Measurements from ENCODE around the gene SLMAP. TPM values are rescaled to one million over a fixed set of nuclear protein-coding genes. Genes with fewer than 3 reads are reported as not detected.

SLMAP gene
- 29.6 TPM for polyA plus RNA-seq (2013, experiment 1 of 2)
- 29.2 TPM for polyA plus RNA-seq (2013, experiment 2 of 2)

GRCh38 chr3:57755741-57756527 lies at the start of gene SLMAP:
Gene SLMAP, plus strand, starts transcription at chr3:57756309. Its CDS starts 1,343 bp downstream, at chr3:57757652.
- peak; percentile 97 for DNase-seq

GRCh38 chr3:57706462-57706861 lies 49.6 kb upstream of the SLMAP start:
- H3K23ac ChIP-seq (ENCODE audit: low read length in 2 of 2), result no peak overlapping the region
- H4K8ac ChIP-seq (ENCODE audit: low read length), result no peak overlapping the region
- peak overlapping the region; percentile 6 for H3K9ac ChIP-seq (ENCODE audit: low read length)
- H3K27ac ChIP-seq (ENCODE audit: low read length, poor library complexity, severe bottlenecking), result no peak overlapping the region
- no peak overlapping the region for H4K91ac ChIP-seq (ENCODE audit: low read length)
- no peak overlapping the region for H2BK5ac ChIP-seq (ENCODE audit: low read depth, low read length, poor library complexity, severe bottlenecking)
- no peak overlapping the region for H2BK15ac ChIP-seq (ENCODE audit: low read depth, poor library complexity, severe bottlenecking)
- H2AFZ ChIP-seq (ENCODE audit: low read depth, low read length), result no peak overlapping the region
- no peak overlapping the region for H2AK5ac ChIP-seq (ENCODE audit: low read length, severe bottlenecking)
- no peak overlapping the region for H2BK120ac ChIP-seq (ENCODE audit: low read depth, low read length)
- no peaks in the 10 kb centered on the region for H3K36me3 ChIP-seq (ENCODE audit: control insufficient read depth in 1 of 2, insufficient read depth in 2 of 2, low read depth in 1 of 2, low read length in 2 of 2)
- no peak overlapping the region for H3K4me2 ChIP-seq (ENCODE audit: low read length, poor library complexity, severe bottlenecking)
- H3K4ac ChIP-seq (ENCODE audit: low read depth in 1 of 2, low read length in 2 of 2), result no peak overlapping the region
- H3K14ac ChIP-seq (ENCODE audit: low read length in 2 of 2), result no peak overlapping the region
- H3K9me3 ChIP-seq (ENCODE audit: control insufficient read depth, low read length), result no peaks in the 10 kb centered on the region
- H3K79me1 ChIP-seq (replicated peaks; ENCODE audit: low read length, poor library complexity, severe bottlenecking), result no peaks in the 10 kb centered on the region
- WGBS, result 90% methylated on average over 3 of the region's 3 CpGs
- peak overlapping the region in 1 of 2 experiments; percentile 54 for H3K4me3 ChIP-seq (ENCODE audit: insufficient read depth in 1 of 2, low read depth in 1 of 2, low read length in 2 of 2)
- no peak overlapping the region for H2BK12ac ChIP-seq (ENCODE audit: low read length in 2 of 2)
- H3K18ac ChIP-seq (ENCODE audit: low read depth in 1 of 2, low read length in 2 of 2), result no peak overlapping the region
- no peaks in the 10 kb centered on the region for H3K27me3 ChIP-seq (ENCODE audit: control insufficient read depth in 1 of 2, insufficient read depth in 1 of 2, low read length in 2 of 2)
- H3K4me1 ChIP-seq (ENCODE audit: control insufficient read depth, insufficient read depth, low read depth, low read length), result no peaks in the 10 kb centered on the region
- DNase-seq, result no peak

More at GRCh38 chr3:57755741-57756527, at the start of gene SLMAP:
- peak within 1 kb of the TSS; percentile 48 to 87 for H3K23ac ChIP-seq (ENCODE audit: low read length in 2 of 2)
- H2AFZ ChIP-seq (ENCODE audit: low read depth, low read length), result peak within 1 kb of the TSS; percentile 78
- no peak within 1 kb of the TSS for H2AK5ac ChIP-seq (ENCODE audit: low read length, severe bottlenecking)
- H3K4ac ChIP-seq (ENCODE audit: low read depth in 1 of 2, low read length in 2 of 2), result peak within 1 kb of the TSS; percentile 56 to 86
- H4K8ac ChIP-seq (ENCODE audit: low read length), result peak within 1 kb of the TSS; percentile 99
- H3K9ac ChIP-seq (ENCODE audit: low read length), result peak within 1 kb of the TSS; percentile 95
- peak within 1 kb of the TSS; percentile 97 to 98 for H3K18ac ChIP-seq (ENCODE audit: low read depth in 1 of 2, low read length in 2 of 2)
- H2BK120ac ChIP-seq (ENCODE audit: low read depth, low read length), result peak within 1 kb of the TSS; percentile 93
- H3K36me3 ChIP-seq (ENCODE audit: control insufficient read depth in 1 of 2, insufficient read depth in 2 of 2, low read depth in 1 of 2, low read length in 2 of 2), result peaks cover 8 to 19% of the 10 kb centered on the region in 2 experiments
- peak within 1 kb of the TSS; percentile 90 to 99 for H3K14ac ChIP-seq (ENCODE audit: low read length in 2 of 2)
- H3K27me3 ChIP-seq (ENCODE audit: control insufficient read depth in 1 of 2, insufficient read depth in 1 of 2, low read length in 2 of 2), result no peaks in the 10 kb centered on the region
- H2BK12ac ChIP-seq (ENCODE audit: low read length in 2 of 2), result peak within 1 kb of the TSS in 1 of 2 experiments; percentile 69
- H2BK15ac ChIP-seq (ENCODE audit: low read depth, poor library complexity, severe bottlenecking), result peak within 1 kb of the TSS; percentile 89
- H3K79me1 ChIP-seq (replicated peaks; ENCODE audit: low read length, poor library complexity, severe bottlenecking), result peaks cover 2% of the 10 kb centered on the region
- peak within 1 kb of the TSS; percentile 69 for H2BK5ac ChIP-seq (ENCODE audit: low read depth, low read length, poor library complexity, severe bottlenecking)
- peak within 1 kb of the TSS; percentile 88 for H3K27ac ChIP-seq (ENCODE audit: low read length, poor library complexity, severe bottlenecking)
- no peaks in the 10 kb centered on the region for H3K9me3 ChIP-seq (ENCODE audit: control insufficient read depth, low read length)
- peak within 1 kb of the TSS; percentile 98 for H4K91ac ChIP-seq (ENCODE audit: low read length)
- H3K4me2 ChIP-seq (ENCODE audit: low read length, poor library complexity, severe bottlenecking), result peak within 1 kb of the TSS; percentile 92
- H3K4me3 ChIP-seq (ENCODE audit: insufficient read depth in 1 of 2, low read depth in 1 of 2, low read length in 2 of 2), result peak within 1 kb of the TSS; percentile 91 to 100
- peaks cover 7% of the 10 kb centered on the region for H3K4me1 ChIP-seq (ENCODE audit: control insufficient read depth, insufficient read depth, low read depth, low read length)
- under 1% methylated on average over 34 of the region's 48 CpGs for WGBS

GRCh38 chr3:57709031-57709430 lies 47.1 kb upstream of the SLMAP start:
- H2BK5ac ChIP-seq (ENCODE audit: low read depth, low read length, poor library complexity, severe bottlenecking), result no peak overlapping the region
- H3K14ac ChIP-seq (ENCODE audit: low read length in 2 of 2), result no peak overlapping the region
- H3K27me3 ChIP-seq (ENCODE audit: control insufficient read depth in 1 of 2, insufficient read depth in 1 of 2, low read length in 2 of 2), result no peaks in the 10 kb centered on the region
- H2BK120ac ChIP-seq (ENCODE audit: low read depth, low read length), result no peak overlapping the region
- H3K36me3 ChIP-seq (ENCODE audit: control insufficient read depth in 1 of 2, insufficient read depth in 2 of 2, low read depth in 1 of 2, low read length in 2 of 2), result no peaks in the 10 kb centered on the region
- H3K4me1 ChIP-seq (ENCODE audit: control insufficient read depth, insufficient read depth, low read depth, low read length), result no peaks in the 10 kb centered on the region
- H3K4me2 ChIP-seq (ENCODE audit: low read length, poor library complexity, severe bottlenecking), result no peak overlapping the region
- H2AFZ ChIP-seq (ENCODE audit: low read depth, low read length), result no peak overlapping the region
- H3K9ac ChIP-seq (ENCODE audit: low read length), result peak overlapping the region; percentile 20
- H2BK12ac ChIP-seq (ENCODE audit: low read length in 2 of 2), result no peak overlapping the region
- no peak overlapping the region for H4K8ac ChIP-seq (ENCODE audit: low read length)
- H3K4me3 ChIP-seq (ENCODE audit: insufficient read depth in 1 of 2, low read depth in 1 of 2, low read length in 2 of 2), result no peak overlapping the region
- WGBS, result 98% methylated on average over 2 of the region's 2 CpGs
- no peak overlapping the region for H3K27ac ChIP-seq (ENCODE audit: low read length, poor library complexity, severe bottlenecking)
- no peaks in the 10 kb centered on the region for H3K9me3 ChIP-seq (ENCODE audit: control insufficient read depth, low read length)
- no peak overlapping the region for H3K23ac ChIP-seq (ENCODE audit: low read length in 2 of 2)
- no peak overlapping the region for H3K4ac ChIP-seq (ENCODE audit: low read depth in 1 of 2, low read length in 2 of 2)
- H3K18ac ChIP-seq (ENCODE audit: low read depth in 1 of 2, low read length in 2 of 2), result no peak overlapping the region
- H3K79me1 ChIP-seq (replicated peaks; ENCODE audit: low read length, poor library complexity, severe bottlenecking), result no peaks in the 10 kb centered on the region
- H2BK15ac ChIP-seq (ENCODE audit: low read depth, poor library complexity, severe bottlenecking), result no peak overlapping the region
- H2AK5ac ChIP-seq (ENCODE audit: low read length, severe bottlenecking), result no peak overlapping the region
- no peak overlapping the region for H4K91ac ChIP-seq (ENCODE audit: low read length)
- no peak for DNase-seq

- no peak overlapping the region for H4K91ac ChIP-seq (ENCODE audit: low read length)
- no peak overlapping the region for H2BK120ac ChIP-seq (ENCODE audit: low read depth, low read length)
- no peak overlapping the region for H3K14ac ChIP-seq (ENCODE audit: low read length in 2 of 2)
- no peak overlapping the region for H2AK5ac ChIP-seq (ENCODE audit: low read length, severe bottlenecking)
- 75% methylated on average over 1 of the region's 2 CpGs for WGBS
- no peak overlapping the region for H3K4ac ChIP-seq (ENCODE audit: low read depth in 1 of 2, low read length in 2 of 2)
- no peak overlapping the region for H3K4me3 ChIP-seq (ENCODE audit: insufficient read depth in 1 of 2, low read depth in 1 of 2, low read length in 2 of 2)
- H2BK15ac ChIP-seq (ENCODE audit: low read depth, poor library complexity, severe bottlenecking), result no peak overlapping the region
- H2BK5ac ChIP-seq (ENCODE audit: low read depth, low read length, poor library complexity, severe bottlenecking), result no peak overlapping the region
- DNase-seq, result no peak
- H3K9ac ChIP-seq (ENCODE audit: low read length), result peak overlapping the region; percentile 20
- H3K27ac ChIP-seq (ENCODE audit: low read length, poor library complexity, severe bottlenecking), result no peak overlapping the region
- H3K27me3 ChIP-seq (ENCODE audit: control insufficient read depth in 1 of 2, insufficient read depth in 1 of 2, low read length in 2 of 2), result no peaks in the 10 kb centered on the region
- H2AFZ ChIP-seq (ENCODE audit: low read depth, low read length), result no peak overlapping the region
- H3K18ac ChIP-seq (ENCODE audit: low read depth in 1 of 2, low read length in 2 of 2), result no peak overlapping the region
- H3K79me1 ChIP-seq (replicated peaks; ENCODE audit: low read length, poor library complexity, severe bottlenecking), result no peaks in the 10 kb centered on the region
- H3K36me3 ChIP-seq (ENCODE audit: control insufficient read depth in 1 of 2, insufficient read depth in 2 of 2, low read depth in 1 of 2, low read length in 2 of 2), result no peaks in the 10 kb centered on the region
- H3K9me3 ChIP-seq (ENCODE audit: control insufficient read depth, low read length), result no peaks in the 10 kb centered on the region
- H2BK12ac ChIP-seq (ENCODE audit: low read length in 2 of 2), result no peak overlapping the region
- H3K4me2 ChIP-seq (ENCODE audit: low read length, poor library complexity, severe bottlenecking), result no peak overlapping the region
- no peak overlapping the region for H4K8ac ChIP-seq (ENCODE audit: low read length)
- H3K23ac ChIP-seq (ENCODE audit: low read length in 2 of 2), result no peak overlapping the region
- H3K4me1 ChIP-seq (ENCODE audit: control insufficient read depth, insufficient read depth, low read depth, low read length), result no peaks in the 10 kb centered on the region
These were observed 46.5 kb upstream of the SLMAP start for GRCh38 chr3:57709559-57709958.

Measured in mesenchymal stem cell (in vitro differentiated cells and primary cell).